IMR-90 (cell line): ENCODE data around the gene ALOX15. TPM values are rescaled to one million over a fixed set of nuclear protein-coding genes. Genes with fewer than 3 reads are reported as not detected.
A peak's percentile ranks its signal among the peaks of the same experiment; 100 is the strongest.

Experiments used
- ATAC-seq: fragments of 200-7000 bp; cut with Tn5 transposase; 2 replicates; pipeline ENCODE4 v1.9.1; 2020; ENCODE audit warnings: low read depth, mild to moderate bottlenecking, moderate library complexity
- BruUV-seq: library from RNA; stranded (reverse); fragments of 400-500 nt; replicated peaks from 2 replicates; lab custom pipeline; 2021; lab: Mats Ljungman, UMichigan
- CTCF ChIA-PET: fragments of 300-600 bp; formaldehyde crosslinking; extraction: SDS; loops from one replicate; lab custom pipeline; 2021; ENCODE audit warnings: antibody characterized with exemption; lab: Yijun Ruan, JAX
- POLR2A ChIA-PET: fragments of 300-600 bp; sonication (Branson Sonifier 250); formaldehyde crosslinking; loops from one replicate; lab custom pipeline; 2022; ENCODE audit warnings: antibody characterized with exemption; ENCODE audit not compliant: unreplicated experiment; lab: Charles Lee
- DNase-seq: peaks from one replicate; pipeline ENCODE4 v3.0.0; 2013
- H2AFZ ChIP-seq: replicated peaks from 2 replicates; pipeline ENCODE3; 2013; ENCODE audit warnings: low read length, mild to moderate bottlenecking; ENCODE audit not compliant: poor library complexity
- H2AK5ac ChIP-seq: 2 replicates; pipeline ENCODE4 v1.6.1; 2013; ENCODE audit warnings: low read depth, low read length, inconsistent platforms
- H2AK9ac ChIP-seq: replicated peaks from 2 replicates; pipeline ENCODE3; 2013; ENCODE audit warnings: mild to moderate bottlenecking, low read depth, low read length, moderate library complexity; ENCODE audit not compliant: poor library complexity
- H2BK120ac ChIP-seq: 2 replicates; pipeline ENCODE4 v1.6.1; 2013; ENCODE audit warnings: low read depth, low read length, inconsistent platforms
- H2BK15ac ChIP-seq: 3 replicates; pipeline ENCODE4 v1.6.1; 2013; ENCODE audit warnings: low read depth, low read length, inconsistent platforms
- H2BK20ac ChIP-seq: 2 replicates; pipeline ENCODE4 v1.6.1; 2013; ENCODE audit warnings: low read depth, mild to moderate bottlenecking, inconsistent platforms, low read length, moderate library complexity
- H2BK5ac ChIP-seq: 2 replicates; pipeline ENCODE4 v1.6.1; 2013; ENCODE audit warnings: mild to moderate bottlenecking, low read depth, low read length, inconsistent platforms; ENCODE audit not compliant: poor library complexity, severe bottlenecking
- H3K14ac ChIP-seq: replicated peaks from 2 replicates; pipeline ENCODE4 v1.6.1; 2013; ENCODE audit warnings: low read depth, low read length, inconsistent platforms
- H3K18ac ChIP-seq: 2 replicates; pipeline ENCODE4 v1.6.1; 2013; ENCODE audit warnings: low read depth, low read length, control low read depth
- H3K23ac ChIP-seq: 2 replicates; pipeline ENCODE4 v1.6.1; 2013; ENCODE audit warnings: low read depth, low read length, inconsistent platforms
- H3K27ac ChIP-seq: 2 replicates; pipeline ENCODE4 v1.5.1; 2013; ENCODE audit warnings: mild to moderate bottlenecking, control low read depth, low read length; ENCODE audit not compliant: insufficient read depth
- H3K27me3 ChIP-seq: 2 replicates; pipeline ENCODE4 v1.6.1; 2013; ENCODE audit warnings: low read length; ENCODE audit not compliant: control insufficient read depth, insufficient read depth
- H3K36me3 ChIP-seq: 2 replicates; pipeline ENCODE4 v1.6.1; 2013; ENCODE audit warnings: low read length, mixed read lengths; ENCODE audit not compliant: control insufficient read depth, insufficient read depth
- H3K4ac ChIP-seq: 2 replicates; pipeline ENCODE4 v1.6.1; 2013; ENCODE audit warnings: low read depth, low read length, inconsistent platforms
- H3K4me1 ChIP-seq: 2 replicates; pipeline ENCODE4 v1.6.1; 2013; ENCODE audit warnings: low read length, mixed read lengths; ENCODE audit not compliant: control insufficient read depth, insufficient read depth
- H3K4me2 ChIP-seq: 2 replicates; pipeline ENCODE4 v1.6.1; 2013; ENCODE audit warnings: low read depth, mild to moderate bottlenecking, control low read depth, low read length, moderate library complexity
- H3K4me3 ChIP-seq: 2 replicates; pipeline ENCODE4 v1.5.1; 2013; ENCODE audit warnings: low read depth, mild to moderate bottlenecking, control low read depth, low read length, moderate library complexity; ENCODE audit not compliant: insufficient read depth
- H3K56ac ChIP-seq: 2 replicates; pipeline ENCODE4 v1.6.1; 2013; ENCODE audit warnings: low read length, inconsistent platforms; ENCODE audit not compliant: insufficient read depth; ENCODE audit errors: extremely low read depth
- H3K79me1 ChIP-seq, 2 experiments: 2 replicates each; pipeline ENCODE4 v1.6.1; 2013; ENCODE audit warnings: low read length in 2 of 2, inconsistent platforms in 1 of 2, low read depth in 1 of 2
- H3K9ac ChIP-seq: 2 replicates; pipeline ENCODE4 v1.6.1; 2013; ENCODE audit warnings: low read depth, low read length, control low read depth
- H3K9me1 ChIP-seq: 2 replicates; pipeline ENCODE4 v1.6.1; 2013; ENCODE audit warnings: low read length, inconsistent platforms; ENCODE audit not compliant: insufficient read depth
- H3K9me3 ChIP-seq: 2 replicates; pipeline ENCODE4 v1.6.1; 2013; ENCODE audit warnings: low read length; ENCODE audit not compliant: control insufficient read depth, insufficient read depth
- H4K20me1 ChIP-seq: 2 replicates; pipeline ENCODE4 v1.6.1; 2013; ENCODE audit warnings: low read length, inconsistent platforms; ENCODE audit not compliant: insufficient read depth
- H4K5ac ChIP-seq: 2 replicates; pipeline ENCODE4 v1.6.1; 2013; ENCODE audit warnings: mild to moderate bottlenecking, low read depth, low read length, control low read depth
- H4K8ac ChIP-seq, 2 experiments: 2 replicates each; pipeline ENCODE4 v1.6.1; 2013; ENCODE audit warnings: low read depth in 2 of 2, low read length in 2 of 2, control low read depth in 1 of 2, inconsistent platforms in 1 of 2
- H4K91ac ChIP-seq: 2 replicates; pipeline ENCODE4 v1.6.1; 2013; ENCODE audit warnings: low read depth, low read length, inconsistent platforms; ENCODE audit not compliant: insufficient read depth
- MAFK ChIP-seq: IDR thresholded peaks from 2 replicates; pipeline ENCODE4 v1.6.1; 2012; ENCODE audit warnings: low read depth, low read length, improper control_type of control experiment
- RAD21 ChIP-seq: IDR thresholded peaks from 2 replicates; pipeline ENCODE4 v1.6.1; 2012; ENCODE audit warnings: low read length, improper control_type of control experiment
- WGBS, 2 experiments: methylation state at CpG; one replicate each; pipeline versions ENCODE4 v1.1.5 to v1.1.7; 2013; ENCODE audit warnings: missing lambda C conversion rate in 2 of 2; ENCODE audit not compliant: insufficient read length in 1 of 2; ENCODE audit errors: extremely low coverage in 2 of 2; 5-methylcytosine and 5-hydroxymethylcytosine counted together
- dilution Hi-C: fragments of 300-500 bp; cut with HindIII; formaldehyde crosslinking; loops from one replicate; pipeline ENCODE4 v1.14.3; 2018; ENCODE audit warnings: low sequenced_read_pairs; ENCODE audit not compliant: unreplicated experiment
- in situ Hi-C: fragments of 300-500 bp; cut with MboI; formaldehyde crosslinking; loops from 3 replicates; pipeline ENCODE4 v1.14.3; 2019; ENCODE audit warnings: low sequenced_read_pairs, inconsistent platforms, mixed read lengths
- intact Hi-C: fragments of 100-400 bp; cut with micrococcal nuclease; formaldehyde crosslinking; loops from 2 replicates; pipeline ENCODE4 v1.10.0; 2022
- polyA plus RNA-seq, 3 experiments: library from polyadenylated mRNA; depleted of rRNA; stranded (reverse); fragments of >200 nt; gene quantifications; 2 replicates each; pipeline ENCODE4 v1.2.3, GENCODE V29; 2012; ENCODE audit warnings: low replicate concordance in 1 of 3
- total RNA-seq: library from RNA; depleted of rRNA; stranded (reverse); fragments of >200 nt; gene quantifications from 2 replicates; pipeline ENCODE4 v1.2.3, GENCODE V29; 2012

ALOX15 gene
- total and polyA plus RNA-seq, 2 of the 4 experiments (the other 2 are of a cell fraction) = not detected

DNA sequence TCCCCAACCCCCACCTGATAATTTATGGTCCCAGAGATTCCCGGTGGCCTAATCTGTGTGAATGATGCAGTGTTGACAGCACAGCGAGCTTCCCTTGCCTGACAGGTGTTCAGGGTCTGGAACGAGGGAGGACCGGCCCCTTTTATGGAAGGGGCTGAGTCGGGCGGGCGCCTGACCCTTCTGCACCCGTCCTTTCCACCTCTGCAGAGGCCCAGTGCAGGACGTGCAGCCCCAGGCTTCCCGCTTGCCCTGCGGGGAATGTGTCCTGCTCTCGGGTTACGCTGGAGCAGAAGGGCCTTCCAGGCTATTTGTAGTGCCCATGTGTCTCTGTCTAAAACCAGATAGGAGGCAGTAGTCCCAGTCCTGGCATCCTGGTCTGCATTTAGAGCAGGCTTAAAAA, 40.9 kb downstream of the ALOX15 start:
- no peak overlapping the region for H3K4me2 ChIP-seq
- H2AK9ac ChIP-seq = no peak overlapping the region
- H3K27me3 ChIP-seq = peaks cover 14% of the 10 kb centered on the region
- BruUV-seq = no TSS peak
- ChIA-PET POLR2A (no interaction called here), CTCF (interaction anchor here (1.0 kb wide), 1 partner anchor 127 kb away, joined by 3 read pairs; no protein-coding TSS in a partner anchor)
- no peak overlapping the region for H3K56ac ChIP-seq
- no peak overlapping the region for H4K91ac ChIP-seq
- no peak overlapping the region for H3K9ac ChIP-seq
- no peak overlapping the region for H3K23ac ChIP-seq
- no peak for ATAC-seq
- no peaks in the 10 kb centered on the region for H3K79me1 ChIP-seq
- H3K4ac ChIP-seq = no peak overlapping the region
- dilution Hi-C loops = no loop called here
- in situ Hi-C loops = no loop called here
- intact Hi-C loops = no loop called here
- H3K9me1 ChIP-seq = peaks cover 3% of the 10 kb centered on the region; the same call in 1 of the 2 replicates
- H4K8ac ChIP-seq = no peak overlapping the region
- H2BK20ac ChIP-seq = no peak overlapping the region
- H4K5ac ChIP-seq = no peak overlapping the region; the same call in 1 of the 2 replicates
- no peak overlapping the region; the same call in 1 of the 2 replicates for H3K18ac ChIP-seq
- no peak overlapping the region for H2BK5ac ChIP-seq
- no peak overlapping the region for H3K27ac ChIP-seq
- H4K20me1 ChIP-seq = no peaks in the 10 kb centered on the region
- TF ChIP-seq RAD21 (no peak), MAFK (no peak)
- H3K4me1 ChIP-seq = peaks cover 20% of the 10 kb centered on the region; the same call in 1 of the 2 replicates
- H3K4me3 ChIP-seq = no peak overlapping the region
- no peak overlapping the region for H2BK120ac ChIP-seq
- peak overlapping the region; percentile 5 for H2AFZ ChIP-seq
- H3K9me3 ChIP-seq = no peaks in the 10 kb centered on the region
- no peak for DNase-seq
- no peak overlapping the region for H2AK5ac ChIP-seq
- no peak overlapping the region for H2BK15ac ChIP-seq
- WGBS, 2 experiments = 65% methylated on average over 7 of the region's 13 CpGs; no CpG with 5 or more reads in 1 of the 2 experiments
- no peaks in the 10 kb centered on the region for H3K36me3 ChIP-seq
- no peak overlapping the region for H3K14ac ChIP-seq
